Neural cell (in vitro differentiated cells): Measurements from ENCODE around the gene FBLN5. TPM values are rescaled to one million over a fixed set of nuclear protein-coding genes. Genes with fewer than 3 reads are reported as not detected.

Source experiments
- H2AFZ ChIP-seq: fragments of 200-600, 300-800 bp; sonication (generic), shearing (Covaris generic); 2 replicates; pipeline ENCODE4 v1.6.0; 2014; ENCODE audit warnings: low read depth, mild to moderate bottlenecking, antibody characterized with exemption, low read length, moderate library complexity
- H3F3A ChIP-seq: fragments of 200-600 bp; shearing (Covaris generic); 2 replicates; pipeline ENCODE4 v1.6.1; 2016; ENCODE audit warnings: mild to moderate bottlenecking, moderate library complexity, mixed read lengths, antibody characterized with exemption, low read length; ENCODE audit not compliant: insufficient read depth, poor library complexity, severe bottlenecking
- H3K27ac ChIP-seq: fragments of 200-600, 300-800 bp; sonication (generic), shearing (Covaris generic); 2 replicates; pipeline ENCODE4 v1.5.1; 2014; ENCODE audit warnings: mild to moderate bottlenecking, low read length, moderate library complexity
- H3K27me3 ChIP-seq: fragments of 300-800, 200-600 bp; sonication (generic), shearing (Covaris generic); 2 replicates; pipeline ENCODE4 v1.6.0; 2014; ENCODE audit warnings: mild to moderate bottlenecking, low read depth, low read length, moderate library complexity; ENCODE audit not compliant: insufficient read depth
- H3K36me3 ChIP-seq: fragments of 300-800, 200-600 bp; sonication (generic), shearing (Covaris generic); 2 replicates; pipeline ENCODE4 v1.5.1; 2014; ENCODE audit warnings: mild to moderate bottlenecking, antibody characterized with exemption, low read length, moderate library complexity; ENCODE audit not compliant: insufficient read depth
- H3K4me2 ChIP-seq: fragments of 300-800, 200-600 bp; sonication (generic), shearing (Covaris generic); 2 replicates; pipeline ENCODE4 v1.6.0; 2014; ENCODE audit warnings: mild to moderate bottlenecking, low read length
- H3K4me3 ChIP-seq: fragments of 300-800, 200-600 bp; sonication (generic), shearing (Covaris generic); 2 replicates; pipeline ENCODE4 v1.5.1; 2014; ENCODE audit warnings: mild to moderate bottlenecking, low read length, moderate library complexity
- H3K79me2 ChIP-seq: fragments of 200-600 bp; shearing (Covaris generic); replicated peaks from 2 replicates; pipeline ENCODE4 v1.6.0; 2014; ENCODE audit warnings: mild to moderate bottlenecking, low read length, moderate library complexity; ENCODE audit not compliant: insufficient read depth
- H3K9ac ChIP-seq: fragments of 300-800, 200-600 bp; sonication (generic), shearing (Covaris generic); 2 replicates; pipeline ENCODE4 v1.6.1; 2016; ENCODE audit warnings: mild to moderate bottlenecking, low read length, mixed read lengths
- H3K9me2 ChIP-seq: fragments of 200-600 bp; shearing (Covaris generic); 2 replicates; pipeline ENCODE4 v1.6.1; 2016; ENCODE audit warnings: mild to moderate bottlenecking, low read length, mixed read lengths; ENCODE audit not compliant: insufficient read depth
- H3K9me3 ChIP-seq: fragments of 200-600, 300-800 bp; sonication (generic), shearing (Covaris generic); 2 replicates; pipeline ENCODE4 v1.6.1; 2016; ENCODE audit warnings: mild to moderate bottlenecking, mixed run types, low read length, moderate library complexity, mixed read lengths
- H4K20me1 ChIP-seq: fragments of 200-600 bp; shearing (Covaris generic); 2 replicates; pipeline ENCODE4 v1.6.1; 2016; ENCODE audit warnings: mild to moderate bottlenecking, mixed run types; ENCODE audit not compliant: insufficient read depth
- CTCF ChIP-seq: fragments of 450-650 bp; IDR thresholded peaks from 2 replicates; pipeline ENCODE4 v1.5.1; 2014; ENCODE audit warnings: antibody characterized with exemption, mild to moderate bottlenecking, moderate library complexity; ENCODE audit not compliant: poor library complexity, severe bottlenecking
- EP300 ChIP-seq: fragments of 450-650 bp; conservative IDR thresholded peaks from 2 replicates; pipeline ENCODE4 v1.6.1; 2014; ENCODE audit warnings: antibody characterized with exemption, mild to moderate bottlenecking, moderate library complexity; ENCODE audit not compliant: poor library complexity, severe bottlenecking
- EZH2 ChIP-seq: fragments of 200-600, 300-800 bp; shearing (Covaris generic), sonication (generic); IDR thresholded peaks from 2 replicates; pipeline ENCODE4 v1.6.1; 2014; ENCODE audit warnings: antibody characterized with exemption, low read length, borderline replicate concordance, mild to moderate bottlenecking; ENCODE audit not compliant: insufficient read depth, poor library complexity, severe bottlenecking
- MXI1 ChIP-seq: fragments of 450-650 bp; conservative IDR thresholded peaks from 2 replicates; pipeline ENCODE4 v1.6.1; 2014; ENCODE audit warnings: antibody characterized with exemption, mild to moderate bottlenecking; ENCODE audit not compliant: poor library complexity, severe bottlenecking
- POLR2AphosphoS5 ChIP-seq: IDR thresholded peaks from 2 replicates; pipeline ENCODE4 v1.6.1; 2012
- RAD21 ChIP-seq: fragments of 450-650 bp; conservative IDR thresholded peaks from 2 replicates; pipeline ENCODE4 v1.6.1; 2014; ENCODE audit warnings: antibody characterized with exemption, mild to moderate bottlenecking, moderate library complexity
- REST ChIP-seq: IDR thresholded peaks from 2 replicates; pipeline ENCODE4 v1.6.1; 2012; ENCODE audit warnings: borderline replicate concordance
- SMC3 ChIP-seq: fragments of 450-650 bp; conservative IDR thresholded peaks from 2 replicates; pipeline ENCODE4 v1.6.1; 2014; ENCODE audit warnings: antibody characterized with exemption, mild to moderate bottlenecking, moderate library complexity; ENCODE audit not compliant: poor library complexity
- TAF1 ChIP-seq: IDR thresholded peaks from 2 replicates; pipeline ENCODE4 v1.6.1; 2012; ENCODE audit warnings: low read depth
- polyA plus RNA-seq: library from polyadenylated mRNA; depleted of rRNA; stranded (reverse); fragments of >200 nt; gene quantifications from 2 replicates; pipeline ENCODE4 v1.2.3, GENCODE V29; 2014

FBLN5 gene
- polyA plus RNA-seq, 1 donor from 2014 or later, result 1.5 TPM

GRCh38 chr14:91866061-91866460 is 81.4 kb downstream of the FBLN5 start:
- no peaks in the 10 kb centered on the region for H3K36me3 ChIP-seq
- no peaks in the 10 kb centered on the region for H4K20me1 ChIP-seq
- TF ChIP-seq TAF1, result no peak
- TF ChIP-seq REST, result no peak
- no peak for TF ChIP-seq CTCF
- no peak for TF ChIP-seq RAD21
- no peak for TF ChIP-seq MXI1
- TF ChIP-seq SMC3, result no peak
- TF ChIP-seq EZH2, result no peak
- no peak for TF ChIP-seq POLR2AphosphoS5
- TF ChIP-seq EP300, result no peak
- no peaks in the 10 kb centered on the region for H3K27me3 ChIP-seq
- H3K79me2 ChIP-seq, result no peaks in the 10 kb centered on the region
- no peak overlapping the region for H3K27ac ChIP-seq
- no peaks in the 10 kb centered on the region for H3K9me2 ChIP-seq
- no peak overlapping the region for H3K4me3 ChIP-seq
- H3K9ac ChIP-seq, result no peak overlapping the region
- H3K4me2 ChIP-seq, result no peak overlapping the region
- H2AFZ ChIP-seq, result no peak overlapping the region
- no peaks in the 10 kb centered on the region for H3K9me3 ChIP-seq
- H3F3A ChIP-seq, result no peaks in the 10 kb centered on the region

GRCh38 chr14:91862417-91862816 is 85.1 kb downstream of the FBLN5 start:
- Histone ChIP-seq H3K27ac (no peak overlapping the region), H3K4me3 (no peak overlapping the region), H3K9me3 (no peaks in the 10 kb centered on the region), H3K9me2 (no peaks in the 10 kb centered on the region), H2AFZ (no peak overlapping the region), H4K20me1 (no peaks in the 10 kb centered on the region), H3K36me3 (no peaks in the 10 kb centered on the region), H3F3A (no peaks in the 10 kb centered on the region), H3K79me2 (no peaks in the 10 kb centered on the region), H3K27me3 (no peaks in the 10 kb centered on the region), H3K4me2 (no peak overlapping the region), H3K9ac (no peak overlapping the region)
- TF ChIP-seq SMC3 (no peak), EP300 (no peak), POLR2AphosphoS5 (no peak), MXI1 (no peak)

- H3F3A ChIP-seq, result no peaks in the 10 kb centered on the region
- H3K9ac ChIP-seq, result no peak overlapping the region
- H2AFZ ChIP-seq, result no peak overlapping the region
- no peak overlapping the region for H3K4me3 ChIP-seq
- no peak overlapping the region for H3K4me2 ChIP-seq
- no peaks in the 10 kb centered on the region for H3K36me3 ChIP-seq
- no peaks in the 10 kb centered on the region for H4K20me1 ChIP-seq
- H3K27ac ChIP-seq, result no peak overlapping the region
- TF ChIP-seq MXI1 (no peak), TAF1 (no peak), EP300 (no peak), EZH2 (no peak), REST (no peak), RAD21 (no peak), POLR2AphosphoS5 (no peak), SMC3 (no peak)
- H3K79me2 ChIP-seq, result no peaks in the 10 kb centered on the region
- H3K9me2 ChIP-seq, result no peaks in the 10 kb centered on the region
- H3K27me3 ChIP-seq, result no peaks in the 10 kb centered on the region
- H3K9me3 ChIP-seq, result no peaks in the 10 kb centered on the region
Observed at GRCh38 chr14:91861091-91861490, 86.4 kb downstream of the FBLN5 start.
